Stimulated activated effector memory CD8-positive, alpha-beta T cell treated with anti-CD3 and anti-CD28 coated beads, Interleukin-12 subunit alpha, Interleukin-12 subunit beta, amount 100 ng/mL, for 72 hours (primary cell): ENCODE data around the gene RSPO3.

ENCODE experiments used
- ATAC-seq: fragments of 150-1000 bp; cut with Tn5 transposase; 2 replicates; pipeline ENCODE4 v1.10.0; 2021
- DNase-seq, 2 donors: peaks; one replicate each; pipeline ENCODE4 v3.0.0; 2021 to 2022; ENCODE audit warnings: low spot score in 2 of 2
- H3K27ac Mint-ChIP-seq: one replicate; pipeline ENCODE4 v1.8.0; 2022; ENCODE audit warnings: mild to moderate bottlenecking, mixed read lengths
- H3K36me3 Mint-ChIP-seq: one replicate; pipeline ENCODE4 v1.8.0; 2022; ENCODE audit warnings: mild to moderate bottlenecking, mixed read lengths
- H3K4me1 Mint-ChIP-seq: one replicate; pipeline ENCODE4 v1.8.0; 2022; ENCODE audit warnings: mixed read lengths
- H3K4me3 Mint-ChIP-seq: one replicate; pipeline ENCODE4 v1.8.0; 2022; ENCODE audit warnings: mild to moderate bottlenecking, mixed read lengths
- H3K9me3 Mint-ChIP-seq: one replicate; pipeline ENCODE4 v1.8.0; 2022; ENCODE audit warnings: mixed read lengths

RSPO3 gene

DNA sequence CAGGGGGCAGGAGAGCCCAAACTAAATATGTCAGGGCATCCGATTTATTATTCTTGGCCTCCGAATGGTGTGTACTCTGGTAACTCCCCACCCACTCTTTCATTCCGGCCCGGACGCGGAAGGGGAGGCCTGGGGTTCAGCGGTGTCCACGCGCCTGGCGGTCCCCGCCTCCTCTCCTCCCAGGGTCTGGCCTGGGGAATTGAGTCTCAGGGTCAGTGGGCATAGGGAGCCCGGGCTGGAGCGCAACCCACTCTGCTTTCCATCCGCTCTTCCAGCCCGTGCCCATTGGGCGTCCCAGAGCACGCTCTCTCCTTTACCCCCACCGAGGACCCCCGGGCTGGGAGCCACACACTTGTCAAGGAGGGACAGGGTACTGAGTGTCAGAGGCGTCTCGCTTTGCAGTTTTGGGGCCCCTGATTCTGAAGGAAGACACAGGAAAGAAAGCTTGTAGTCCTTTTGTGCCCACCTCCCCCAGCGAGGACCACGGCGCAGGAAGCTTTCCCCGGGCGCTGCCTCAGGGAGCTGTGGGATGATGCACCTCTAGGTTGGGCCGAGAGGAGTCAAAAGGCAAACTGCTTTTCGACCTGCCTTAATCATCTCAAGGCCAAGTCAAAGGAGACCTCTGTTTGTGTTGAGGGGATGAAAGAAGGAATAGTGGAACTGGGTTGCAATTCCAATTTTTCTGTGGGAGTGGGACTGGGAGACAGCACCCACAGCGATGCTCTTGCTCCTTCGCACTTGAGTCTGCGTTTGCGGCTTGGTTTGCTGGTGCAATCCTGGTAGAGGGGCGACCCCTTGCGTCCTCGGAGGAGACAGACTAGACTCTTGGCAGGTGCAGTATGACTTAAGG, 2.5 kb downstream of the RSPO3 start:
- ATAC-seq (peak; percentile 80), DNase-seq (peak; percentile 38 to 77)
- H3K4me1 Mint-ChIP-seq, result peaks cover 17% of the 10 kb centered on the region
- H3K4me3 Mint-ChIP-seq, result no peak overlapping the region
- no peaks in the 10 kb centered on the region for H3K9me3 Mint-ChIP-seq
- H3K36me3 Mint-ChIP-seq, result no peaks in the 10 kb centered on the region
- H3K27ac Mint-ChIP-seq, result no peak overlapping the region

DNA sequence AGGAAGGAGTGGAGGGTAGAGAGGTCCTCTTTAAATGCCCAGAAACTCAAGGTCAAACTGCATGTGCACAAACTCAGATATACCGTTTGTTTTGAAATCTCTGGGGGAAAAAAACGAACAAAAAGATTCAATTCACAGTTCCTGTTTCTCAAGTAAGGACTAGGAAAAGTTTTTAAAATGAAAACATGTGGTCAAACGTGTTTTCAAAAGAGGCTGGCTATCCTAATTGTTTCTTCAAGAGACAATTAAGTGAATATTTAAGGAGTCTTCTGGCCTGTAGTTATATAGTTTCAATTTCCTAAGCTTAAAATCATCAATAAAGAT, 3.1 kb downstream of the RSPO3 start:
- no peak overlapping the region for H3K4me3 Mint-ChIP-seq
- DNase-seq, result no peak
- no peak overlapping the region for H3K27ac Mint-ChIP-seq
- no peak for ATAC-seq
- H3K9me3 Mint-ChIP-seq, result no peaks in the 10 kb centered on the region
- peaks cover 17% of the 10 kb centered on the region for H3K4me1 Mint-ChIP-seq
- no peaks in the 10 kb centered on the region for H3K36me3 Mint-ChIP-seq

DNA sequence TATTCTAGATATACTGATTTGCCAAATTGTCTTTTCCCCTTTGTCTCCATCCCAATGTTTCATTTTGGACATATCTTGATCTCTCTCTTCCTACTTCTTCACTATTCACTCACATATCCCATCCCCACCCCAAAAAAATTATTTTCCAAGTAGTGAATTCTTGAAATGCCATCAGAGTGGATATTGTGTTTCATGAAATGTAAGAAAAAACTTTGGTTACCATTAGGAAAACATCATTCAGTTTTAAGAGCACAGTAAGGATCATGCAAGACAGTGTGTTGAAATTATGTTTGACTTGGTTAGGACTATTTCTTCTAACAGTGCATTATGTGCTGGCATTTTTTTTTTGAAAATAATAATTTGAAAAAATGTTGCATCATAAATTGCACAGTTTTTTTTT, 5.7 kb downstream of the RSPO3 start:
- Mint-ChIP-seq H3K27ac (no peak overlapping the region), H3K4me3 (no peak overlapping the region), H3K4me1 (peaks cover 7% of the 10 kb centered on the region), H3K9me3 (no peaks in the 10 kb centered on the region), H3K36me3 (no peaks in the 10 kb centered on the region)
- DNase-seq (no peak), ATAC-seq (no peak)

DNA sequence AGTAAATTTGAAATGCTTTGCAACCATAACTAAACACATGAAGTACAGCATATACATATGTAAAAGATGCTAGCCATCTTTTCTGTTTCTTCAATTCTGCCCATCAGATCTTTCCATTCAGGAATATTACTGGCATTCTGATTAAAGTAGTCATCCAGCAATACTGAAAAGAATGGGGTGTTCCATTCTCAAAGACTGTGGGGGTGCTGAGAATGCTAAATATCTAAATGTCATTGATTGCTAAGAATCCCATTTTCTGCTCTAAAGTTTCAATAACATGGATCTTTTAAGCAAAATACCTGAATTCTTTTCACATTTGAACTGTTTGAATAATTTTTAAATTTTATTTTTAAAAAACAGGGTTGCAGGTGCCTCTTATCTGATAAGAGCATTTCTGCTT, 6.2 kb downstream of the RSPO3 start:
- ATAC-seq, result no peak
- Mint-ChIP-seq H3K4me1 (peaks cover 7% of the 10 kb centered on the region), H3K4me3 (no peak overlapping the region), H3K36me3 (no peaks in the 10 kb centered on the region), H3K9me3 (no peaks in the 10 kb centered on the region), H3K27ac (no peak overlapping the region)
- DNase-seq, result no peak

DNA sequence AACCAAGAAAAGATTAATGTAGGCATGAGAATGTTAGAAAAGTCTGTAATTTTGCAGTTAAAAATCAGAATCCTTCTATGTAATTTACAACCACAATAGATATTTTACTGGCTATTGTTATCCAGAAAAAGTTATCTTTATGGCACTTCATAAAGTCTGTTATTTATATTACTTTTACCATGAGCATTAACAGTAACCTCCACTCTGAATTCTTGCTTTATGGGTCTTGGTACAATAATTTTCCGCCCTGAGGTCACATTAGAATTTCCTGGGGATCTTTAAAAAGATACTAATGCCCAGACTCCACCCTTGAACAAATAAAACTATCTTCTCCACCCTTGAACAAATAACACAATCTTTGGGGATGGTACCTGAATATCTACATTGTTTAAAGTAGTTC, 9.6 kb downstream of the RSPO3 start:
- H3K27ac Mint-ChIP-seq, result no peak overlapping the region
- no peaks in the 10 kb centered on the region for H3K36me3 Mint-ChIP-seq
- DNase-seq (no peak), ATAC-seq (no peak)
- H3K4me1 Mint-ChIP-seq, result no peaks in the 10 kb centered on the region
- no peak overlapping the region for H3K4me3 Mint-ChIP-seq
- H3K9me3 Mint-ChIP-seq, result no peaks in the 10 kb centered on the region

DNA sequence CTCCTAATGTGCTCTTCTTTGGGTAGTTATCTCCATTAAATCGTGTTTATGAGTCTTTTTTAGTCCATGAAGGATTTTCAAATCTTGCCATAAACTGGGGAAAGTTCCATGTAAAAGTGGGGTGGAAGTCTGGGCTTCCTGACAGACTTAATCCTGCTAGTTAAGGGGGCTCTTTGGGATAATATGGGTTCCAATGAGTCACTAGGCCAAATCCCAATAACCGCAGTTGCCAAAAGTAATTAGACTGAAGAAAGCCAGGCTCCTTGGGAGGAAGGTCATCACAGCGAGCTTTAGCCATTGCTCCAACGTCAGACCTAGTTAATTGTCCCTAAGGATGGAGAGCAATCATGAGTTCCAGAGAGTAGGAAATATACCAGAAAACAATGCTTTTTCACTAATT, 10.8 kb downstream of the RSPO3 start:
- H3K36me3 Mint-ChIP-seq, result no peaks in the 10 kb centered on the region
- no peaks in the 10 kb centered on the region for H3K4me1 Mint-ChIP-seq
- no peak overlapping the region for H3K27ac Mint-ChIP-seq
- ATAC-seq, result no peak
- no peak for DNase-seq
- H3K9me3 Mint-ChIP-seq, result no peaks in the 10 kb centered on the region
- no peak overlapping the region for H3K4me3 Mint-ChIP-seq

DNA sequence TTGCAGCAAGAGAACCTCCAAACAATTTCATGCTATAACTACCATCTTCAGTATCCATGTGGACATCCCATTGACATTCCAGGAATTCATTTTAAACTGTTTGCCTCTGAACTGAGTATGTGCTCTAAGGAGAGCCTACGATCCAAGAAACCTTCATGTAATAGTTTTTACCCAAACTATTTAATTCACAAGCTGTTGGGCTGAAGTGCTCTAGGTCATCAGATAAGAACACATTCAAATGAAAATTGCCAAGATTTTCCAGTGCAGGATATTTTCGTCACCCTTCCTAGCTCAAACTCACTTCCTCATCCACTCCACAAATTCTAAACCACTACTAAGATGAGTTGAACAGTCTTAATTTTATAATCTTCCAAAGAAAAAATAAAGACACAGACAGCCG, 12.8 kb downstream of the RSPO3 start:
- no peaks in the 10 kb centered on the region for H3K9me3 Mint-ChIP-seq
- H3K4me3 Mint-ChIP-seq, result no peak overlapping the region
- ATAC-seq, result no peak
- H3K27ac Mint-ChIP-seq, result no peak overlapping the region
- no peaks in the 10 kb centered on the region for H3K4me1 Mint-ChIP-seq
- no peak for DNase-seq
- no peaks in the 10 kb centered on the region for H3K36me3 Mint-ChIP-seq

DNA sequence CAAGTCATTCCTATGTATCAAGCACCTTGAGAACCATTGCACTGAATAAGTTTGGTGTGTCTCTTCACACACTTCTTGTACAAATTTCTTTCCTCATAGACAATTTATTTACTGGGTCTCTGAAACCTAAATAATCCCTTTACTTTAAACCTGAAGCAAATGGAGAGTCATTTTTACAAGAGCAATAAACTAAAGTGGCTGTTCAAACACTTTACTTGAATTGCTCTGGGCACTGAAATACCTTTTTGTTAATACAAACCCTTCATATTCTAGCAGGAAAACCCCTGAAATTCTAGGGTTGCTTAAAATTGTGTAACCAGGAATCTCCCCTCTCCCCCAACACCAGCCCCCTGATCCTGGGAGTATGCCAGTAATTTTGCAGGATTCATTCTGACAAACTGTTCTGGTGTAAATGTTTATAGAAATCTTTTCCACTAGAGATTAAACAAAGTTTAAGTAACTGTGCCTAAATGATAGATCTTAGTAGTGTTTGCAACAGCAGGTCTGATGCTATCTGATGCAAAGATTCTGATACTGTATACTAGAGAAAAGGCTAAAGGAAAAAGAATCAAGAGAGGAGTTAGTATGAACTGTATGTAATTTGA, 13.4 kb downstream of the RSPO3 start:
- no peak overlapping the region for H3K4me3 Mint-ChIP-seq
- H3K36me3 Mint-ChIP-seq, result no peaks in the 10 kb centered on the region
- no peaks in the 10 kb centered on the region for H3K9me3 Mint-ChIP-seq
- no peaks in the 10 kb centered on the region for H3K4me1 Mint-ChIP-seq
- ATAC-seq, result no peak
- H3K27ac Mint-ChIP-seq, result no peak overlapping the region
- DNase-seq, result no peak

DNA sequence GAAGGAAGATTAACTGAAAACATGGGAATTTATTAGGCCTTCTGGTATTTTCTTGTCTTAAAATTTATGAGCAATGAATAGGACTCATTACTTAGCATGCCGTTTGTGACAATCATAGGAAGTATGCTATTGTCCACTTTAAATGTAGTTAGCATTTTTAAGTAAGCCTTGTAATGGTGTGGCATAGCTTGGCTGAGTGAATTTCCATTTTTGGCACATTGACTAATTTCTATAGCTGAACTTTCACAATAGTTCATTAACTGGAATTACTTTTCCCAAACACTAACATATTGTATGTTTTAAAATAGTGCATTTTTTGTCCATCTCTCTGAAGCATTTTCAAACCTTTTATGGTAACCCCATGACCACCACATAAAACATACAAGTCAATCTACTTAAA, 15.7 kb downstream of the RSPO3 start:
- DNase-seq (no peak), ATAC-seq (no peak)
- H3K36me3 Mint-ChIP-seq, result no peaks in the 10 kb centered on the region
- no peaks in the 10 kb centered on the region for H3K9me3 Mint-ChIP-seq
- no peak overlapping the region for H3K4me3 Mint-ChIP-seq
- H3K27ac Mint-ChIP-seq, result no peak overlapping the region
- H3K4me1 Mint-ChIP-seq, result no peaks in the 10 kb centered on the region

DNA sequence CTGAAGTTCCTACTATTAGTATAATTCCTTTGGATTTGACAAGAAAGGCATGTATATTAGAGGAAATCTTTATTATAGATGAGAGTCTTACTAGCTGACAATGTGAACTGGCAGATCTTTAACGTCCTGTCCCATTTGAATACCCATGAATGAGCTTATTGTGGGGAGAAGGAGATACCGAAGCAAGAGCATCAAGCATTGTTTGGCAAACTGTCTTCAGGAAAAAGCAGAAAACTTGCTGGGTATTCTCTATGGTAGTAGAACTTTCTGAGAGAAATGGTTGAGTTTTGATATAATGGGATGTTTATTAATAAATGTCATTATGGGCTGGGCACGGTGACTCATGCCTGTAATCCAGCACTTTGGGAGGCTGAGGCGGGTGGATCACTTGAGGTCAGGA, 18.3 kb downstream of the RSPO3 start:
- Mint-ChIP-seq H3K4me1 (no peaks in the 10 kb centered on the region), H3K4me3 (no peak overlapping the region), H3K27ac (no peak overlapping the region), H3K9me3 (no peaks in the 10 kb centered on the region), H3K36me3 (no peaks in the 10 kb centered on the region)
- DNase-seq (no peak), ATAC-seq (no peak)

DNA sequence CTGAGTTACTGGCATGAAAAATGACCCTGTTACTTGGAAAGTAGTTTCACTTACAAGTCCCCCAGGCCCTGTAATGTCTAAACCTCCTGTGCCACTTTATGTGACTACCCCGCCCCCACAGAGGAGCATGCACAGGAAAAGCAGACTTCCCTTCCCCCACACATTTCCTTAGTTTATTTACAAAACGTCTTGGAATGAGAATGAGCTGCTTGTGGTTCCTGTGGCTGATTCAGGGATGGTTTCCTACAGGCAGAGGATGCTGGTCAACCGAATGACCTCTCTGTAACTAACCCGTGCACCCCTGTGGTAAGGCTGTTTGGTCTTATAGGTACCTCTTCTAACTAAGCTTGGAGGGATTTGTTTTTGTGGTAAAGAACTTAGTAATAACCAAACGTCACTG, 28.5 kb downstream of the RSPO3 start:
- no peaks in the 10 kb centered on the region for H3K9me3 Mint-ChIP-seq
- ATAC-seq (no peak), DNase-seq (no peak)
- no peak overlapping the region for H3K27ac Mint-ChIP-seq
- no peaks in the 10 kb centered on the region for H3K36me3 Mint-ChIP-seq
- H3K4me1 Mint-ChIP-seq, result no peaks in the 10 kb centered on the region
- no peak overlapping the region for H3K4me3 Mint-ChIP-seq

DNA sequence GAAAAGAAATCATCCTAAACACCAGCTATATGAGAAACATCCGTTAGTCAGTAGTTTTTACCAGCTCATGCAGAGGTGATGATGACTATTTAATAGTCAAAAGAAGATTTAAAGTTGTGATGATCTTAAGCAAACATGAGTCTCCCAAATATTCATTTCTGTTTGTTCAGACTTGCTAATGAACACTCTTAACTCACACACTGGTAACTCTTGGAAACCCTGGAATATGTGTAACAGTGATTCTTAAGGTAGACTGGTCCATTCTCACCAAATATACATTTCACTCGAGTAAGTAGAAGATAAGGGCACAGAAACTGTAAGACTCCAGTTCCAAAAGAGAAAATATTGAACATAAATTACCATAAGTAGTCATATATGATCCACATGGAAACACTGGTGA, 29.1 kb downstream of the RSPO3 start:
- no peak overlapping the region for H3K27ac Mint-ChIP-seq
- no peaks in the 10 kb centered on the region for H3K9me3 Mint-ChIP-seq
- H3K4me3 Mint-ChIP-seq, result no peak overlapping the region
- ATAC-seq (no peak), DNase-seq (no peak)
- H3K4me1 Mint-ChIP-seq, result no peaks in the 10 kb centered on the region
- no peaks in the 10 kb centered on the region for H3K36me3 Mint-ChIP-seq

DNA sequence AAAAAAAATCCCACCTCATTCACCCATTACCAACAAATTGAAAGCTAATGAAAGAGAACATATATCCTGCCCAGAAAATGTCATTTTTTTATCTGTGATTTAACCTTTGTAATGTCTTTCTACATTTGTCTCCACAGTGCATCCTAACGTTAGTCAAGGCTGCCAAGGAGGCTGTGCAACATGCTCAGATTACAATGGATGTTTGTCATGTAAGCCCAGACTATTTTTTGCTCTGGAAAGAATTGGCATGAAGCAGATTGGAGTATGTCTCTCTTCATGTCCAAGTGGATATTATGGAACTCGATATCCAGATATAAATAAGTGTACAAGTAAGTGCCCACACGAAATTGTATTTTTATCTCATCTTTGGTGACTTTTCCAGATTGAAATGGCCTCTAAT, 30.0 kb downstream of the RSPO3 start:
- H3K4me3 Mint-ChIP-seq, result no peak overlapping the region
- no peak for ATAC-seq
- no peaks in the 10 kb centered on the region for H3K9me3 Mint-ChIP-seq
- H3K27ac Mint-ChIP-seq, result no peak overlapping the region
- H3K4me1 Mint-ChIP-seq, result no peaks in the 10 kb centered on the region
- no peaks in the 10 kb centered on the region for H3K36me3 Mint-ChIP-seq
- DNase-seq, result no peak

DNA sequence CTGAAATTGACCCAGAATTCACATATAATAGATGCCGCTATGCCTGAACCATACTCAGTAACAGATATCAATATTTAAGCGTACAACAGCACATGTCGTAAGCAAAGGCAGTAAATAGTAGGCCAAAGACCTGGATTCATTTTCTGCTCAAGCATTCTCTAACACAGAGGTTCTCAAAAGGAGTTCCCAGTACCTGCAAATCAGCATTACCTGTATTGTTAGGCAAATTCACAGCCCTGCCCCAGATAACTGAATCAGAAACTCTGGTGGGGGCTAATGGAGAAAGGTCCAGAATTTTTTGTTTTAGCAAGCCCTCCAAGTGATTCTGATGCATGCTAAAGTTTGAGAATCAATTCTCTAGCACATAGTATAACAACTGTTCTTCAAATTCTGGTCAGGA, 36.0 kb downstream of the RSPO3 start:
- DNase-seq (no peak), ATAC-seq (no peak)
- no peak overlapping the region for H3K27ac Mint-ChIP-seq
- no peaks in the 10 kb centered on the region for H3K36me3 Mint-ChIP-seq
- H3K4me3 Mint-ChIP-seq, result no peak overlapping the region
- H3K4me1 Mint-ChIP-seq, result no peaks in the 10 kb centered on the region
- H3K9me3 Mint-ChIP-seq, result no peaks in the 10 kb centered on the region

DNA sequence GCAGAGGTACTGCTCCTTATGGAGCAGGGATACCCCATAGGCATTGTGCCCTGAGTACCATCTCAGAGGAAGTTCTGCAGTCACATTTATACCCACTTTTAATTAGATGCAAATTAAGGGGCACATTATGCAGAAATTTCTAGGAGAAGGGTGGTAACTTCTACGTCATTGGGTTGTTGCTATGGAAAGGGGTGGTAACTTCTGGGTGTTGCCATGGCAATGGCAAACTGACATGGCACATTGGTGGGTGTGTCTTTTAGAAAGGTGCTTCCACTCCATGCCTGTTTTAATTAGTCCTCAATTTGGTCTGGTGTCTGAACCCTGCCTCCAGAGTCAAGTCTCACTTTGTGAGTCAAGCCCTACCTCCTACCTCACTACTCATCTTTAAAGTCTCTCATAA, 42.0 kb downstream of the RSPO3 start:
- no peaks in the 10 kb centered on the region for H3K4me1 Mint-ChIP-seq
- no peak overlapping the region for H3K27ac Mint-ChIP-seq
- ATAC-seq (no peak), DNase-seq (no peak)
- H3K4me3 Mint-ChIP-seq, result no peak overlapping the region
- H3K36me3 Mint-ChIP-seq, result no peaks in the 10 kb centered on the region
- no peaks in the 10 kb centered on the region for H3K9me3 Mint-ChIP-seq

DNA sequence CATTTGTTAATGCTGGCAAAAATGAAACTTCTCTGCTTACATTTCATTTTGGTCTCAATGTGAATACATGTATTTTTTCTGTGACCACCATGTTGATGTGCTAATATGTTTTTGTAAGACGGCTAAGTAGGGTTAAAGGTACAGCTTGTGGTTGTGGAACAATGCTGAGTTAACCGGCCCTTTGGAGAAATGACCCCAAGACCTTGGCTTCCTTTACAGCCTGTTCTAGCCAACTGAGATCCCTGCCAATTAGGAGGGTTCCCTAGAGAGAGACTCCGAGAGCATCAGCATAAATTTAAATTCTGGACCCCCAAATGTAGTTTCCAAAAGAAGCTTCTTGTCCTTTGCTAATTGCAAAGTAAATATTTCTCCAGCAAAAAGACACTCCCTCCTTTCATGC, 44.4 kb downstream of the RSPO3 start:
- H3K27ac Mint-ChIP-seq, result no peak overlapping the region
- H3K36me3 Mint-ChIP-seq, result no peaks in the 10 kb centered on the region
- no peaks in the 10 kb centered on the region for H3K9me3 Mint-ChIP-seq
- no peaks in the 10 kb centered on the region for H3K4me1 Mint-ChIP-seq
- H3K4me3 Mint-ChIP-seq, result no peak overlapping the region
- no peak for ATAC-seq
- DNase-seq, result no peak
